ENCODE data around the gene PKDCC. TPM values are rescaled to one million over a fixed set of nuclear protein-coding genes. Genes with fewer than 3 reads are reported as not detected.

The PKDCC gene
- total RNA-seq, 4 donors from 2014 or later, result 2.5 to 8.5 (median 6.2) TPM

DNA sequence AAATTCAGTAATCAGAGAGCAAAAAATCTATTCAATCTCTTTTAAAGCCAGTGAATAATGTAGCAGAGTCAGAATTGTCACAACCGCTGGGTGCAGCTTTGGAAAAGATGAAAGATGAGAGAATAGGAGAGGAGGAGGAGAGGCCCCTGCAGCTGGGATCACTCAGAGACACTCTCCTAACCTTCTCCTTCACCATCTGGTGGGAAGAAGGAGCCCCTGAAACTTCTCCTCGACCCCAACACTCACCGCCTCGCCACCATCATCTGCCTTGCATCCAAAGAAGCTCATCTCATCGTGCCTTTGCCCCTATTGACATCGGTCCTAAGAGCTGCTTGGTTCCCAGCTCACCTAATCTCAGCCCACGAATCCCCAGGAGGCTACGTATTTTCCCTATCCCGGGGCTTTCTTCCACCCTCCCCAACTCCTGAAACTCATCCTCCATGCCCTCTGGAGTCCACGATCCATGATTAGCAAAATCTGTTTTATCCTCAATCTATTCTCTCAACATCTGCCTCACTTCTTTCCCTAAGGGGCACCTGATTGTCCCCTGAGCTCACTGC, 58.5 kb downstream of the PKDCC start:
- TF ChIP-seq, protein P1, sequence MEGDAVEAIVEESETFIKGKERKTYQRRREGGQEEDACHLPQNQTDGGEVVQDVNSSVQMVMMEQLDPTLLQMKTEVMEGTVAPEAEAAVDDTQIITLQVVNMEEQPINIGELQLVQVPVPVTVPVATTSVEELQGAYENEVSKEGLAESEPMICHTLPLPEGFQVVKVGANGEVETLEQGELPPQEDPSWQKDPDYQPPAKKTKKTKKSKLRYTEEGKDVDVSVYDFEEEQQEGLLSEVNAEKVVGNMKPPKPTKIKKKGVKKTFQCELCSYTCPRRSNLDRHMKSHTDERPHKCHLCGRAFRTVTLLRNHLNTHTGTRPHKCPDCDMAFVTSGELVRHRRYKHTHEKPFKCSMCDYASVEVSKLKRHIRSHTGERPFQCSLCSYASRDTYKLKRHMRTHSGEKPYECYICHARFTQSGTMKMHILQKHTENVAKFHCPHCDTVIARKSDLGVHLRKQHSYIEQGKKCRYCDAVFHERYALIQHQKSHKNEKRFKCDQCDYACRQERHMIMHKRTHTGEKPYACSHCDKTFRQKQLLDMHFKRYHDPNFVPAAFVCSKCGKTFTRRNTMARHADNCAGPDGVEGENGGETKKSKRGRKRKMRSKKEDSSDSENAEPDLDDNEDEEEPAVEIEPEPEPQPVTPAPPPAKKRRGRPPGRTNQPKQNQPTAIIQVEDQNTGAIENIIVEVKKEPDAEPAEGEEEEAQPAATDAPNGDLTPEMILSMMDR (IDR thresholded peaks at IDR 0.05), result no peak
- TF ChIP-seq POLR2A (IDR thresholded peaks at IDR 0.05), result no peak
- TF ChIP-seq EP300 (IDR thresholded peaks at IDR 0.05), result no peak
- TF ChIP-seq POLR2AphosphoS5 (IDR thresholded peaks at IDR 0.05), result no peak
- WGBS, result 78% methylated on average over 10 of the region's 10 CpGs
- Histone ChIP-seq H3K36me3 (no peaks in the 10 kb centered on the region), H3K4me1 (peaks cover 24% of the 10 kb centered on the region), H3K4me3 (no peak overlapping the region), H3K27ac (no peak overlapping the region), H3K9me3 (no peaks in the 10 kb centered on the region), H3K27me3 (no peaks in the 10 kb centered on the region)
- DNase-seq (ENCODE audit: low spot score in 2 of 2), result no peak

DNA sequence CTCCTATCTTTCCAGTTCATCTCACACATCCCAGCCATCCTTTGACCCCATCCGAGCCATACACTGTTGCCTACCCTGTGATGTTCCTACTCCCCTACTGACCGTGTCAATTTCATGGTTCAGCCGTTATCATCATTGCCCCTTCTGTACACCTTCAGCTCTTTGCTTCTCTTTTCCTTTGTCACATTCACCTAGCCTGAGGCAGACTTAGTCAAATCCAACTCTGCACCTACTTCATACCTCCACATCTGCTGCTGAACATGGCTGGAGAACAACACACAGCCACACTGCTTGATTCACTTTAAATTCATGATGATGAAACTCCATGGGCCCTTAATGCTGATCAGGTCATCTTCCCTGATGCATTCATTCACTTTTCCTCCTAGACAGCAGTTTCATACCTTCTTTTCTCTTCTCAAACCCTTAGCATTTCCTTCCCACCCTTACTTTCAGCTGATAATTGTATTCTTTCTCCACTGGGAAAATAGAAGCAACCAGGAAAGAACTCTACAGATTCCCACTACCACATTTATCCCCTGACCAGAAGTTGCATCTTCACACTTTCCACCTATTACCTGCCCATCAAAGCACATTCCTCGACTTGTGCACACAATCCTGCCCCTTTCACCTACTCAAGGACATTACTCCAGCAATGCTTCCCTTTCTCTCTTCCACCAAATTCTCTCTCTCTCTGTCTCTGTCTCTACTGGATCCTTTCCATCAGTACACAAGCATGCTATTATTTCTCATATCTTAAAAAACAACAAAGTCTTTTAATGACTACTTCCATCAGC, 59.6 kb downstream of the PKDCC start:
- no peak for DNase-seq (ENCODE audit: low spot score in 2 of 2)
- no peak for TF ChIP-seq POLR2A (IDR thresholded peaks at IDR 0.05)
- TF ChIP-seq, protein P1 (IDR thresholded peaks at IDR 0.05), result no peak
- Histone ChIP-seq H3K4me3 (no peak overlapping the region), H3K27ac (no peak overlapping the region), H3K36me3 (no peaks in the 10 kb centered on the region), H3K4me1 (peaks cover 13% of the 10 kb centered on the region), H3K9me3 (no peaks in the 10 kb centered on the region), H3K27me3 (no peaks in the 10 kb centered on the region)
- WGBS, result 94% methylated on average over 4 of the region's 4 CpGs

Other genes with a start within 250 kb of the PKDCC start
- gene EML4, start 121.3 kb downstream of the PKDCC start, total RNA-seq, result 10 to 100 TPM; 38.9 to 67.1 (median 43.3) TPM

Measured in suprapubic skin (tissue), 4 donors.